Stimulated activated CD8-positive, alpha-beta memory T cell treated with anti-CD3 and anti-CD28 coated beads, Interleukin-7, amount 100 ng/mL, for 1 hour (primary cell): ENCODE data around the gene ZBED2.

Experiments
- DNase-seq, 2 donors: peaks; one replicate each; pipeline ENCODE4 v3.0.0-alpha.2; 2020; ENCODE audit warnings: low read depth in 2 of 2

The ZBED2 gene

DNA sequence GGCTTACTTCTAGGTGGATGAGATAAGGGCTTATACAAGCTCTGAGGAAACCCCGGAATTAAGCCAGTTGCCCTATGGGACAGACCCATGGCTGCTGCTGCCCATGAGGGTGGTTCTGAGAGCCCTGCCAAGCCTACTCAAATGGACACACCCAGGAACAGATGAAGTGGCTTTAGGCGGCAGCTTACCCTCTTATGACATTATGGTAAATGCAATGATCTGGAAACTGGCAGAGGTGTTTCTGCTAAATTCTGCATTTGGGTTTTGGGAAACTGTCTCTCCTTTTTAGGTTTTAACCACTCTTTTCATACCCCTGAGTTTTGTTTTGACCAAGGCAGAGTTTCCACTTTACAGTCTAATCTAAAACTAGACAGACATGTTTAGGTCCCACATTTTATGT lies 9.0 kb upstream of the ZBED2 start:
- DNase-seq: no peak

GRCh38 chr3:111603679-111604078 lies 8.5 kb upstream of the ZBED2 start:
- no peak for DNase-seq

DNA sequence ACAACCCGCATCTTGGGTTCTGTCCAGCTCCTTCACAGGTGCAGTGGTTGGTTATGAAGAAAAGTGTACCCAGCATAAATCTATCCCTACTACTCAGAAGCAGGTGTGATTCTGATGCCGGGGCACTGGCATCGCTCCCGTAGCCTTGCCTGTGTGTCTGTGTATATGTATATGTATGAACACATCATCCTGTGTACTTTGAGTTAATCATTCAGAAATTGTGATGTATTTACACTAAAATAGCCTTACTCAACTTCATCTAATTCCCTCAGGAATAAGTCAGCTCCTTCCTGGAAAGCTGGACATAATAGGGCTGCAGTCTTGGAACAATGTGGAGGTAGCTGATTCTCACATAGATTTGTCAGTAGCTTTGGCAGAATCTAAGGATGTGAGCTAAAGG lies 6.7 kb upstream of the ZBED2 start:
- no peak for DNase-seq

GRCh38 chr3:111598552-111598951 lies 3.4 kb upstream of the ZBED2 start:
- DNase-seq: no peak

DNA sequence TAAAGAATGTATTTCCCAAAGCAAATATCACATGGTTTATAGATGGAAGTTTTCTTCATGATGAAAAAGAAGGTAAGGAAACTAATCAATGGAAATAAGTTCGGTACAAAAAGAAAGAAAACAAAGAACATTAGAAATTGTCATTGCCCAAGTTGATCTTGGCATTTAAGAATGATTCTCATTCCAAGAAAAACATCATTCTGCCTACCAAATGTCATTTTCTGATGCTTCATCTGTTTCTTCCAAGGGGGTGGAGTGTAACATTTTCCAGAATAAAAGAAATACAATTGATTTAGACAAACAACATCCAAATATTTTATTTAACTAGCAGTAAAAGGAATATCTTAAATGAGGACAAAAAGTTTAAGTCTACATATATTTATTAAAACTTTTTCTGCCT lies 3.0 kb upstream of the ZBED2 start:
- no peak for DNase-seq

DNA sequence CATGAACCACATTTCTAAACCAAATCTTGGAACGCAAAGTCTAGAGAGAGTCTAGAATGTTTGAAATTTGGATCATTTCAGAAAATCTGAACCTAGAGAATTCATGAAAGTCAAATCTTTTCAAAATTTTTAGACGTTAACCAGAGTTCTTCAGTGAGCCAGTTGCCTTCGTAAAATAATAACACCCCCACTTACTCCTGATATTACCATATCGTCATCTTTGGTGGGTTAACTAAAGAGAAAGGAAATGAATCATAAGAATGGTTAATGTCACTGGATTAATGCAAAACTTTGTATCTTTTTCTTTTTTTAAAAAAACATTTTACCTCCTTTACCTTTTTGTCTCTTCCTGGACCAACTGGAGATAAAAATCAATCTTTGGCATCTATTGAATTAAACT lies 1.2 kb upstream of the ZBED2 start:
- DNase-seq: no peak

GRCh38 chr3:111594781-111595180 lies 365 bp downstream of the ZBED2 start:
- DNase-seq: no peak

GRCh38 chr3:111594205-111594604 lies 941 bp downstream of the ZBED2 start:
- DNase-seq: no peak

DNA sequence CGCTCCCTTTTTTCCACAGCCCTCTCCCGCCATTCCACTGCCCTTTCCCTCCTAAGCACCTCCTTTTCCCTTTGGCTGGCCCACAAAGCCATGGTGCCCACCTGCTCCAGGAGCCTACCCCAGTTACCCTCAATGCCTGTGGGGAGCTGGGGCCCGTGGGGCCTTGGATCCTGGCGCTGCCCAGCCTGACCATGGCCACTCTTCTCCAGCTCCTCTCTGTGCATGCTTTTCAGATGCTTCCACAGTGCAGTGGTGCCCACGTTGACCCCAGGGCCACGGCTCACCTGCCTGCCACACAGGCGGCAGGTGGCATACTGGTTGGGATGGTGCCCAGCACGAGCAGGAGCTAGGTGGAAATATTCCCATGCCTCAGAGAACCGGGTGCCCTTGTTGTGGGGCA lies 1.5 kb downstream of the ZBED2 start:
- no peak for DNase-seq

DNA sequence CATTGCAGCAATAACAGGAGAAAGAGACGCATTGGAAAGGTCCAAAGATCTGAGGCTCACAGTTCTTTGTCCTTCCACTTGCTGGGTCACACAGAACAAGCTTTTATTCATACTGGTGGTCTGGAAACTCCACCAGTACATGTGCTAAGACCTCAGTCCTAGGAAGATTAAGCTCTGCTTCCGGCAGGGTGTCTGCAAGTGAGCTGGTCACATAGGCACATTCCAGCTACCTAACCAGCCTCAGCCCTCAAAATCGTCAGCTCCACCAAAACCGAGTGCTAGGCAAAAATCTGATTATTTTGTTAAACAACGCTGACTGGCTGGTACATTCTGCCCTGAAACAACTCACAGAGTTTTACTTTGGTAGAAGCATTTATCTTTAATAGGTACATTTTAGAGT lies 2.2 kb downstream of the ZBED2 start:
- no peak for DNase-seq

DNA sequence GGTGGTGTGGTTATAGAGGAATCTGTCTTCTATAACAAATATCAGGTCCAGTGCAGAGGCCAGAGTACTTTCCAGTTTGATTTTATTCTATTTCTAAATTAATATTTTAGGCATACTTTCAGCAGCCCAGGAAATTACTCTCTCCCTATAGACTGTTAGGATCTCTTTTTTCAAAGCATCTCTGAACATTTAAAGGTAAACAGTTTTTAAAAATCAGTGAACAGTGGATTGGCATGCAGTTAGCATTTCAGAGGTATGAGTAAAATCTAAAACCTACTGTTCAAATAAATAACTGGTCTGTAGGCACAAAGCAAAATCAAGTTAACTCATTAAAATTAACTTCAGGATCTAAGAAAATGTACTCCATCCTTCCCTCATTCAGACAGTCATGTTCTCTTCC lies 3.0 kb downstream of the ZBED2 start:
- DNase-seq: no peak

DNA sequence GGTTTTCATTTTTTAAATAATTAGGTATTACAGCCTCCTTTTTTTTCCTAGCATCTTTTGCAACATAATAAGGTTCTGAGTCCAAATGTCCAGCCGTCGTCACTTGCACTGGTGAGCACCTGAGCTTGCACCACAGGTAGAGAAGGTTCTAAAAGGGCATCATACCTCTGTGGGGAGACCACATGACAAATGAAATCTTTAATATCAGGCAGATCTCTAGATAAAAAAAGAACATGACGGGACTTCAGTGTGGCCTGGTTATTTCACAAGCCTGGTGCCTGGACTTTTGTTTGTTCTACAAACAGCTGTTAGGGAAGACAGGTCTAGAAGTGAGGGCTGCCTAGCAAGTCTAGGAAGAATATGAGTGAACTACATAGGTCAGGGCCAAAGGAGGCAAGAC lies 3.6 kb downstream of the ZBED2 start:
- DNase-seq: no peak

DNA sequence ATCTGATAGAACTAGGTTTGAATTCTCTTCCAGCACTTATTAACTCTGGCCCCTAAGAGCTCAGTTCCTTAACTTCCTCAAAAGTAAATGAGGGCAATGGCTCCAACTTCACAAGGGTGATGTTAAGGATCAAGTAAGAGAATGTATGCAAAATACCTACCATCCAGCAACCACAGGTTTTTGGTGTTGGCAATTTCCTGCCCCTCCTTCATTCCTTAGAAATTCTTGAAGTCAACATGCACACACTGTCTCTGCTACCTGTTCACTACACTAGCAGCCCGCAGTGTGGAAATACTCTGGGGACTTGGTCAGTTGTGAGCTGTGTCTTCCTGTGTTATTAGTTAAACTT lies 5.0 kb downstream of the ZBED2 start:
- DNase-seq: no peak

GRCh38 chr3:111589303-111590142 lies 5.6 kb downstream of the ZBED2 start:
- no peak for DNase-seq

DNA sequence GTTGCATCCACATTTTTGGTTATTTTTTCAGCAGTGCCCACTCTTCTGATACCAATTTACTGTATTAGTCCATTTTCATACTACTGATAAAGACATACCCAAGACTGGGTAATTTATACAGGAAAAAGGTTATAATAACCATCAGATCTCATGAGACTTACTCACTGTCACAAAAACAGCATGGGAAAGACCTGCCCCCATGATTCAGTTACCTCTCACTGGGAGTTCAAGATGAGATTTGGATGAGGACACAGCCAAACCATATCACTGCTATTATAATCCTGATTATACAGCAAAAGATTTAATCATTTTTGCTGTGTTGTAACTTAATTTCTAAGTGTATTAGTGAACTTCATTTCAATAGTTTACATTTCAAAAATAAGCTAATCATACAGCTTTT lies 6.6 kb downstream of the ZBED2 start:
- no peak for DNase-seq

DNA sequence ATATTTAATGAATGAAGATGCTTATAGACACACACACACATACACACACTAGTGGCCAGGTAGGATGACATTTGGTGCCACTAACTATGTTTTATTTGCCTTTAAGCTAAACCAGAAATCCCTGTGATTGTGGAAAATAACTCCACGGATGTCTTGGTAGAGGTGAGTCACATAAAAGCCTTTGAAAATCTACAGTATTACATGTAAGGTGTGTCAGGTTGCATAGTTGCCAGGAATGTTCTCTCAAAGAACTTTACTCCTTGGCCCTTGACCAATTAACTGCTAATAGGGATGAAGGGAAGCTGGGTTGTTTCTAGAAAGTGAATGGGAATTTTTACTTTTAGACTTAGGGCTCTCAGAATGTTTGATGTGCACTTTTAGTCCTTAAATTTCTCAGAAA lies 9.9 kb downstream of the ZBED2 start:
- DNase-seq: no peak

DNA sequence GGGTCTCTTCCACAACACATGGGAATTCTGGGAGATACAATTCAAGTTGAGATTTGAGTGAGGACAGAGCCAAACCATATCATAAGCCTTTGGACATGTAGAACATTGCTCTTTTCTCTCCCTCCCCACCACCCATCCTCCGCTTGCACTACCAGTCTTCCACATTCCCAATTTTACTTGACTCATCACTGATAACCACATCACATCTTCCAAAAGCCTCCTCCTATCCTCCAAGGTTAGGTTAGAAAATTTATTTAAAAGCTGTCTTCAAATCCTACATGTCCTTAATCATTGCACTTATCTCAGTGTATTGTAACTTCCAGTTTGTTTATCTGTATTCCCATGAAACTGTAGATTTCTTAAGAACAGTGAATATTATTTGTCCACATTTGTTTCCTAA lies 10.4 kb downstream of the ZBED2 start:
- DNase-seq: no peak

- DNase-seq: no peak
Observed at GRCh38 chr3:111582120-111582474, 13.0 kb downstream of the ZBED2 start.

- no peak for DNase-seq
Observed at GRCh38 chr3:111581403-111582119, 13.6 kb downstream of the ZBED2 start.

DNA sequence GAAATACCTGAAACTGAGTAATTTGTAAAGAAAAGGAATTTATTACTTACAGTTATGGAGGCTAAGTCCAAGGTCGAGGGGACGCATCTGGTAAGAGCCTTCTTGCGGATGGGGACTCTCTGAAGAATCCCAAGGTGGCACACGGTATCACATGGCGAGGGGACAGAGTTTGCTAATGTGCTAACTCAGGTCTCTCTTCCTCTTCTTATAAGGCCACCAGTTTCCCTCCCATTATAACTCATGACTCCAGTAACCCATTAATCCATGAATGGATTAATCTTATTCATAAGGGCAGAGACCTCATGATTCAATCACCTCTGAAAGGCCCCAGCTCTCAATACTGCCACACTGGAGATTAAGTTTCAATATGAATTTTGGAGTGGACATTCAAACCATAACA lies 15.7 kb downstream of the ZBED2 start:
- DNase-seq: no peak

- no peak for DNase-seq
Observed at GRCh38 chr3:111578867-111579266, 16.3 kb downstream of the ZBED2 start.

DNA sequence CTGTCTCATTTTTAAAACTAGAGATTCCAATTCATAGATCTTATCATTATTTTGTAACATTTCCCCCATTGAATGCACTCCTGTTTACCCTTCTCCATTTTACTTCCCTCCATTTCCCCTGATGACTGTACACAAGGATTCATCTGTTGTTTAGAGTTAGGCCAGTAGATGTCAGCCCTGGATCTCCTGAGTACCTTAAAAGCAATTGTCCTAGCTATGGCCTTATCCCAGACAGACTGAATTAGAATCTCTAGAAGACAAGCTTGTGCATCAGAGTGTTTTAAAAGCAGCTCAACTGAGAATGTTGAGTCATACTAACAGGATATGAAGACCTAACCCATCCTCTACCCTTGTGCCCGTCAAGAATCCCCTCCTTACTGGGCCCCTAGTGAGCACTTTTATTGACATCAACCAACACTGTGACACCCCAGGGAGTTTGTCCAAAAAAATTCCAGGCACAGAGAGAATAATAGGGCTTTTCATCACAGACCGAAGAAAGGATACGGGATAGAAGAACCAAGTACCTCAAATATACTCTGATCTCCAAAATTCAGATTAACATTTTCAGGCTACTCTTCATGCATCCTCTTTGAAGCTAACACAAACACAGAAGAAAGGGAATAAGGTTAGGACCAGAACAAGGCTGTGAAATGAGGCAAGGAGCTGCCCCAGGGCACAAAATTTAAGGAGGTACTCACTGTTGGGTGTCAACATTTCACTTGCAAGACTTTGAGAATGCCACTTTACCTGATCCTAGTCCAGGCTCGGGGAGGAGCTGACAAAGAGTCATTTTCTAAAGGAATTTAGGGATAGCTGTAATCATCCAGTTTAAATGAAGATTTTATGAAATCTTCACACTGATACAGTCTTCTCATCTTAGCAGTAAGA lies 17.1 kb downstream of the ZBED2 start:
- DNase-seq: no peak

DNA sequence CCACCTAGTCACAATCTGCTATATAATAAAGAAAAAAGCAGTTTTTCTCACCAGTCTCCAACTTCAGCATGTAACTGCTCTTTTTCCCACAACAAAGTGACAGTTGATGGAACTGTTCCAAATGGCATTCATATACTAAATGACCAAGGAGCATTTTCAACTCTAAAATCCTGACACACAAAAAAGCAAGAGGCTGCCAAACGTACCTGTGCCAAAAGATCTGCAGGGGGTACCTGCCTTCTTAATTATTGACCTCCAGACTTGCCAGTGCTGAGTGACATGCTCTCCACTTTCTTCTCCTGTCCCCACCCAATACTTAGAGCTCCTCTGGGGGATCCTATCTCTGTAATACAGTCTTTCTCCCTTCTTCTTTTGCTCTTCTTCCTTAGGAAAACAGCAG lies 18.0 kb downstream of the ZBED2 start:
- DNase-seq: no peak
